Measurements from ENCODE around the gene QTRT2.

DNA sequence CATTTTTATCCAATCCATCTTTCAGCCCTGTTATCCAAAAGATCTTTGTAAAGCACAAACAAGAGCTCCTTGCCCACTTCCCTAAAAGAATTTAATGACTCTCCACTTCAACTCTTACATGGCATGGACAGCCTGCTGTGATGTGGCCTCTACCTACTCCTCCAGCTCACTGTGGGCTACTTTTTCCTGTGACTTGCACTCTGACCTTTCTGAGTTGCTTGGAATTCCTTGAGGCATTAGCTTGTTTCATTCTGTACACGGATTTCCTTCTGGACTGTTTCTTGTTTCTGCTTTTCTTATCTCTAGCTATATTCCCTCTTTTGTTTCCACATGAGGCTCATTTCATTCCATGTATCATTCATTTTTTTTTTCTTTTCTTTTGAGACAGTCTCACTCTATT, 15.2 kb downstream of the QTRT2 start:
- no peak for TF ChIP-seq SUZ12 (IDR thresholded peaks at IDR 0.05)
- no peak for TF ChIP-seq ELF4 (IDR thresholded peaks at IDR 0.05)

All from HEK293T (cell line).